NCI-H1048 (cell line): ENCODE measurements around the gene APOH.
A peak's percentile ranks its signal among the peaks of the same experiment; 100 is the strongest.

ENCODE experiments used
- DNase-seq: peaks from one replicate; lab custom pipeline; 2025; lab: John Stamatoyannopoulos, UW

Gene APOH

DNA sequence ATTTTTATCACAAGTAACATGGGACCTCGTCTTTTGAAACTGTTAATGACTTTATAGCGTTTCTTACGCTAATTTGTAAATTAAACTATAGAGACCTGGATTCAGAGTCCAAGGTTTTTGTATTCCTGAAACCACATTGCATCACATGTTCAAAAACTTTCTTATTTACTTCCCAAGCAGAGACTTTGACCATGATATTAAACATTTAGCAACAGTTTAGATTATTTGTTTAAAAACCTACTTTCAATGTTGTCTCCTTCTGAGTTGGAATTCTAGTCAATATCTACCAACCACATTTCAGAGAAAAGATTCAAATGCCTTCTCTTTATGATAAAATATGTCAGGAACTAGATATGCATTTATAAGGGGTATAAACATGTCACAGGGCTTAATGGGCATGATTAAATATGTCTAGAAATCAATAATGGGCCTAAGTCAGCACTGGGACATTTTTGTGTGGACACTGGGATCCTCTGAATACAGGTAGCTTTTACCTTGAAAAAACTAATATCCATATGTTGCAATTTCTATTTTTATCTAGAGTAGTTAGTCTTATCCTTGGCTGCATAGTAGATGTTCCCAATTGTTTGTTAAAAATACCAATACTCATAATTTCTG is 6.3 kb upstream of the APOH start:
- DNase-seq = no peak

DNA sequence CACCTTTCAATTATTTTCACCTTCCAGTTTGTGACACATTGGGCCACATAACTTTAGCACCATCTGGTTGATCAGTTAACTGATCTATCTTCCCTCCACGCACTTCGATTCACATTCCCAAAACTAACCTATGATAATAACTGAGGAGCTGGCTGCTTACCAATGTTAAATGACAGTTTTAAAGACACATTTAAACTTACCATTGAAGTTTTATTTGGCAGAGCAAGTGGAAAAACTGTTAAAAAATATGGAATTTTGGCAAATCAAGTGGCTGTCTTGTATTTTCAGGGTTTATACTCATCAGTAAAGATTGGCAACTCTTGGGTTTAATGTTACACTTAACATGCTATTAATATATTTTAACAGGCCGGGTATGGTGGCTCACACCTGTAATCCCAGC is 5.4 kb upstream of the APOH start:
- no peak for DNase-seq

DNA sequence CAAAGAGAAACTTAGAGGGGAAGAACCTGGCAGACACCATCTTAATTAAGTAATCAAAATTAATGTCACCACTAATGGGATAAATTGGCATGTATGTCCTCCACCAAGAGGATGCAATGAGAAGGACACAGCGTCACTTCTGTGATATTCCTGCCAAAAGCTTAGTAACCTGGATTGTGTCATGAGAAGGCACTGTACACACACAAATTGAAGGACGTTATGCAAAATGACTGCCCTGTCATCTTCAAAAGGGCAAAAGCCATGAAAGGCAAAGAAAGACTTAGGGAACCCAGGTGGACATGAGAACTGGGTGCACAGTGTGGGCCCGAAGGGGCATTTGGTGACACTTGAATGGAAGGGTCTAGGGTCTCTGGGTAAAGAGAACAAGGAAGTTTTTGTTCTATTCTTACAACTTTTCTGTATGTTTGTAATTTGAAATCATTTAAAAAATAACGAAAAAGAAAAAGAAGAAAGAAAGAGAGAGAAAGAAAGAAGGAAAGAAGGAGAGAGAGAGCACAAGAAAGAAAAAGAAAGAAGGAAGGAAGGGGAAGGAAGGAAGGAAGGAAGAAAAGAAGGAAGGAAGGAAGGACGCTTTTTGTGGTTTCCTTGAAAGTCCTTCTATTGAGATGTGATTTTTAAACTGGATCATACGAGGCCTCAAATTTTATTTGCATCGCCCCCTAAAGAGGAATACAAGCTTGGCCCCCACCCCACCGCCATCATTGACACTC is 4.0 kb upstream of the APOH start:
- no peak for DNase-seq

DNA sequence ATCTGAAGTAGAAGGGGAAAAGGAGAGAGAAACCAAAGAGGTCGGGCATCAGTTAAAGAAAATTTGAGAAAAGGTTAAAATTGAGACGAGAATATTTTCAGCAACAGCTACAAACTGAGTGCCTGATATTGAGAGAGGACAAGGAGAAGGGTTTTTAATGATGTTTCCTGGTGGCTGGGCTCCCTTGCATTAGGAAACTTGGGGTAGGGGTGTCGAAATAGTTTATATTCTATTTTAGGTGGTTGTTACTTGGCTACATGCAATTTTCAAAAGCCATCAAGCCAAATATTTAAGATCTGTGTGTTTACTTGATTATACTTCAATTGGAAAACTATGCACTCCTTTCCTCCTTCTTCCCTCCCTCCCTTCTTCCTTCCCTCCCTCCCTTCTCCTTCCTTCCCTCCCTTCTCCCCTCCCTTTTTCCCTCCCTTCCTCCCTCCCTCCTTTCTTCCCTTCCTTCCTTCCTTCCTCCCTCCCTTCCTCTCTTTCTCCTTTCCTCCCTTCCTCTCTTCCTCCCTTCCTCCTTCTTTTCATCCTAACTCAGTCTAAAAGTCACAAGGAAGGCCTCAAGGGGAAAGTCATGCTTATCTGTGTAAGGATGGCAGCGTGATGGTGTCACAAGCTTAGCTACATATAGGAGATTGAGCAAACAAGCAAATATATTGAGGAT is 1.8 kb upstream of the APOH start:
- DNase-seq = no peak

DNA sequence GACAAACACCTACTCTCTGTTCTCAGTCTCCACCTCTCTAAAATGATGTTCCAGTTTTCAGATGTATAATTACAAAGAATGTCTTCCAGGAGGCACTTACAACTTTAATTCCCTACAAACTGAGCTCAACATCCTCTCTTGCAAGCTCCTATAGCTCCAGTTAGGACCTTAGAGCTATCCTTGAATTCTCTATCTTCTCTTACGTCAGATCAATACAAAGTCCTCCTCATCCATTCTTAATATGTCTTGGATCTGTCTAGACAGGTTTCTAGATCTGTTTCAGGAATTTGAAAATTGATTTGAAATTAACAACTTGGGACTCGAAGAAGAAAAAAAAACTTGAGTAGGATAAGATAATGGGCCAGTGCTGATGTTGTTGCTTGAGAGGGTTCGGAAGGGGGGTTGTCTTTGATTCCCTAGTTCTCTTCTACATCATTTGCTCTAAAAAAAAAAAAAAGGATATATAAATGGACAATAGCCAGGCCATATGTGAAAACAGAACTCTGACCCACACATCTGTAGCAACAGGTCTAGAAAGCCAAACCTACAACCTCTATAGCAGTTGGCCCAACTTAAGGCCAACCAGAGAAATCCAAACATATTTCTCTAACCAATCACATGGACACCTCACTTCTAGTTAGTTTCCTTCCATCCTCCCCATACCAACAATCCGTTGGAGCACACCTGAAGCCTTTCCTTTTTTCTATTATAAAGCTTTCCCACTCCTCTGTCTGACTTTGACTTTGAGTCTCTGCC is 746 bp upstream of the APOH start:
- no peak for DNase-seq

DNA sequence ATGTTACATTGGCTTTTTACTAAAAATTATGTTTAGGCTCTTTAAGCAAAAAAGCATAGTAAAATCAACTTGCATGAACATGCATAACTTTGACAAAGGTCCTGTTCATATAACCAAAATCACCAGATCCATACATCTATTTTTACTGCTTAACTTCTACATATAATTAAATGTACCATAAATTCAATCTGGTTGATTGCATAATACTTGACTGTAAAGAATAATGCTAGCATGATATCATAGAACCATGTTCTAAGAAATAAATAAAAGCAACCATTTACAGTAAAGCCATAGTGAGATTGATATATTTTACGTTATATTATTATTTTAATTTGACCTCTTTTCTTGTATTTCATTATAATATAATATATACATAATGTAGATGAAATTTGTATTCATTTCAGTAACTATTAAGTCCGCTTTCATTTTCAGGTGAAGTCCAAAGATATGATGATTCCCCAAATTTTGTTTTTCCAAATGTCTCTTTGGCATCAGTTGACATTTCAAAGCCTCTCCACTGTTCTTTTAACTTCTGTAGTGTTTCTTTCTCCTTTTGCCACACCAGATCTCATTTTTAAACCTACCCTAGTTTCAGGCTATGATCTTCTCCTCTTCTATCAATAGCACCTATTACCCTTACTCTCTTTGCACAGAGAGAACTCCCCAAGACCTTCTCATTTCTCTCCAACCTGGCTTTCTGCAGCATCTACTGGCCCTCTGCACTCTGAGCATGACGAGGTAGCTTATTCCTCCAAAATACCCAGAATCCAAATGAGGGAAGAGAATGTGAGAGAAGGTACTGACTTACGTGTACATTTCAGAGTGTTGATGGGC is 1.8 kb downstream of the APOH start:
- no peak for DNase-seq

DNA sequence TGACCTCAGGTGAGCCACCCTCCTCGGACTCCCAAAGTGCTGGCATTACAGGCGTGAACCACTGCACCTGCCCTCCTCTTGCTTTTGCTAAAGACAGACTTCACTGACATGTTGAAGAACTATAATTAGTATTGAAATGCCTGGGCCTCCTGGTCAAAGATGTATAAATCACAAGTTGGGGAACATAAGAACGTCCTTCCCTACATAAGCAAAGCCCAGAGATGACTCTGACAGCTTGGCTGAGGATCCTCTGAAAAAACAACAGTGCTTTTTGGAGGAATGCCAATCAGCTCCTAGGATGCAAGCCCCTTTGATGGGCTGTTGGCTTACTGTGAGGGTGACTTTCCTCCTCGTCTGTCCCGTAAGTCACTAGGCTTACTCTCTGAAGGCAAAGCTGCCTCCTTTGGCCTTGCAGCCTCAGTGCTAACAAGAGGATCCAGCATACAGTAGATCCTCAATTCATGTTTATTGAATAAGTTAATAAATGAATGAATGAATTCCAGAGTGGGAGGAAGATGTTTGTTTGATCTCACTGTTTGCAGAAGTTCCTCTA is 6.3 kb downstream of the APOH start:
- no peak for DNase-seq

DNA sequence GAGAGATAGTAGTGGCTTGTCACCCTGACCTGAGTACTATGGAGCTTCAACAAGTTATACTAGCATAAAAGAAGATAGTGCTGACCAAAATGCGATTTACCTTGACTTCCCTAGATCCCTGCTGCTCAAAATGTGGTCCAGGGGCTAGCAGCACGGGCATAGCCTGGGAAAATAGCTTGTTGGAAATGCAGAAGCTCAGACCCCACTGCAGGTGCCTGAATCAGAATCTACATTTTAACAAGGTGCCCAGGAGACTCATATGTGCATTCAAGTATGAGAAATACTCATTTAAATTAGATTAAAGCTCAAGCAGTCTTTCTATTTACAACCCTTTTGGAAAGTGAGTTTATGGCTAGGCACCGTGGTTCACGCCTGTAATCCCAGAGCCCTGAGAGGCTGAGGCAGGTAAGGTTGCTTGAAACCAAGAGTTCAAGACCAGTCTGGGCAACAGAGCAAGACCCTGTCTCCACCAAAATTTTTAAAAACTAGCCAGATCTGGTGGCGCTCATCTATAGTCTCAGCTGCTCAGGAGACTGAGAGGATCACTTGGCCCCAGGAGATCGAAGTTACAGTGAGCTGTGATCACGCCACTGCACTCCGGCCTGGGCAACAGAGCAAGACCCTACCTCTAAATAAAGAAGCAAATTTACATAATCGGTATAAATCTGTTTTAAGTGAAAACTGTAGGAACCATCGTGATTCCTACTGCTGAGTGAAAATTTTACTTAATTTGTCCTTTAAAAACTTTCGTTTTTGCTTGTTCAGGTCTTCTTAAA is 7.3 kb downstream of the APOH start:
- no peak for DNase-seq

DNA sequence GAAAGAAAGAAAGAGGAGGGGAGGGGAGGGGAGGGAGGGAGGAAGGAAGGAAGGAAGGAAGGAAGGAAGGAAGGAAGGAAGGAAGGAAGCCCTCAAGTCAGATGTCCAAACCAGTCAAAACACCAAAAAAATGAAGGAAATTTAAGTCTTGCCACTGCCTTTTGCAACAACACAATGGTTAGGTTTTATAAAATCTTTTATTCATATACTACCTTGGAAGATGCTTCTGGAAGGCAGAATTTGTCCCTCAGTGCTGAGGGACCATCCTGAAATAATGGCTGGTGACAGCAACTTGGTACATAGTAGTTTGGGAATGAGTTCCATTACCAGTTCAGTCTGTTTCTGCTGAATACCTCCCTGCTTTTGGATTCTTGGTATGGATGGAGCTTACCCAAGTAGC is 7.9 kb downstream of the APOH start:
- DNase-seq = no peak

DNA sequence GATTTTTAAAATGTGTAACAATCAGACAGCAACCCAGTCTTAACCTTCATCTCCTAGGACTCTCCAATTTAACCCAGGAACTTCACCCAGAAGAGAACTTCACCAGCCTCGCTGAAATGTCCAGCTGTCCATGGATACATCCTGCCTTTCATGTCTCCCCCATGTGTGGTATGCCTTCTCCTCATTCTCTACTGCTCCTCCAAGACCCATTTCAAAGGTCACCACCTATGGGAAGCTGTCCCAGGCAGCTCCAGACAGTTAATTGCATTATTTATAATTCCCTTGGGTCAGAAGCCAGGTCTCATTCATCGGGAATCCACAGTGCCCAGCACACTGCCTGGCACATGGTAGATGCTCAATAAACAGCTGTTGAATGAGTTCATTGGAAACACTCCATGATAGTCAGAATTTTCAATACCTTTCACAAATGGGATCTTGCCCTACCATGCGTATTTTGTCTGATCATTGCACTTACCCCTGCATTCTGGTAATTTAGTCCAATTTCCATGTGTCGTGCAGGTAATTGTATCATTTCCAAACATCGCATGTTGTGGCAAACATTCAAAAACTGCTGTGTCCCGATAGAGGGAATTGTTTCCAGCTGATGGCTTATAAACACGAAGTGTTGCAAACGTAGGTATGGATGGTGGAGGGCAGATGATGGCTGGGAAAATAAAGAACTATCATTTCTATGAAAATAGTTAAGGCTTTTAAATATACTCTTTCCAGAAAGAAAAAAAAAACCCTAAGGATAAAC is 9.0 kb downstream of the APOH start:
- DNase-seq = no peak

DNA sequence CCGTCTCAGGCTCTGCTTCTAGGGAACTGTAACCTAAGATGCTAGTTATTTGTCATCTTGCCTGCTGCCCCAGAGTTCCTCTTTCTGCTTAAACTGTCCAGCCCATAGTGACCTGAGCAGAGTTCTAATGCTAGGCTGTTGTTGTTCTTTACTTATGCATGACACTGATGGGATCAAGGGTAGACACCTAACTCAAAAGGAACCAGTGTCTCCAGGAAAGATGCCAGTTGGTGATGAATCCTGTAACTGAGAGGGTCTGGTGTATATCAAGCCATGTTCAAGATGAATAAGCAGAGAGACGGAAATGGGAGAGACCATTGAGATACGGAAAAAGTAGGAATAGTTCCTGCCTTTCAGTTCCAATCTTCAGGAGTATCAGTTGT is 13.7 kb downstream of the APOH start:
- DNase-seq = no peak

DNA sequence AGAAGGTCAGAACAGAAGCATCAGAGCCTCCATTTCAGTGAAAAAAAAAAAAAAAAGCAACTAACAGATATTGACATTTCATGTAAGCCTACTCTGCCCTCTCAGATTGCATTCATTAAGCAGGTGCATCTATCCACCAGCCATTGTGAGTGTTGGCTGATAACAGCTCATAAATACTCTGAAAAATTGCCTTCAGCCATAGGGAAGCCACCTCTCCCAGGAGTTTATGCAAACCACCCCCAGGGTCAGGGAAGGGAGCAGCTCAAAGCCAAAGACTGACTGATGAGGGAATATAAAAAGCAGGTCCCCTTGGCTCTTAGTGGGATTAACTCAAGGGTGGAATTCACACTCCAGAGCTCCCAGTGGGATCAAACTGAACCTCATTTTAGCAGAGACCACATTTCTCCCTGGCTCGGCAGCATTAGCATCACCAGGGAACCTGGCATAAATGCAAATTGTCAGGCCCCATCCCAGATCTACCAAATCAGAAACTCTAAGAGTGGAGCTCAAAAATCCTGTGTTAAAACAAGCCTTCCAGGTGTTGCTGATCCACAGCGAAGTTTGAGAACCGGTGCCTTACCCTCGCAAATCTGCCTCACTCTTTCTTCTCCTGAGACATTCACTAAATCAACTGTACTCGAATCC is 14.2 kb downstream of the APOH start:
- no peak for DNase-seq

DNA sequence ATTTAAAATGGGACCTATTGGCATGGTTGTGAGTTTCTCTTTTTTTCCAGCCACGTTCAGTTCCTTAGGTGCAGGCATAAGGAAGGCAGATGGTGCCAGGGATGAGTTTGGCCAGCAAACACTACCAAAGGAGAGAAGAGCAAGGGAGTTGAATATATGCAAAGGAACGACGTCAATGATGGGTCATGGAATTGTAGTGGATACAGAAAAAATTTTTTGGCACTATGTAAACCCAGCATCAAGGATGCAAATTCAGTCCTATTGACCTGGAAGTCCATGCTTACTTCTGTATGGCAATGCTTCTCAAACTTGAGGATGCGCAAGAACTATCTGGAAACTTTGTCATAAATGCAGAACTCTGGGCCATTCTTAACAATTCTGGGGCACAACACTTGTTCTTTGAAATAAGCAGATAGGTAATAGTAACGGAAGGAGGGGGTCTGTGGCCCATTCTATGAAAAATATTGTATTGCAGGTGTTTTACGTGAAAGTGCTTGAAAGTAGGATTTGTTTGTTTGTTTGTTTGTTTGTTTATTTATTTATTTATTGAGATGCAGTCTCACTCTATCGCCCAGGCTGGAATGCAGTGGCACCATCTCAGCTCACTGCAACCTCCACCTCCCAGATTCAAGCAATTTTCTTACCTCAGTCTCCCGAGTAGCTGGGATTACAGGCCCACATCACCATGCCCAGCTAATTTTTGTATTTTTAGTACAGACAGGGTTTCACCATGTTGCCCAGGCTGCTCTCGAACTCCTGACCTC is 18.0 kb downstream of the APOH start:
- DNase-seq = no peak

DNA sequence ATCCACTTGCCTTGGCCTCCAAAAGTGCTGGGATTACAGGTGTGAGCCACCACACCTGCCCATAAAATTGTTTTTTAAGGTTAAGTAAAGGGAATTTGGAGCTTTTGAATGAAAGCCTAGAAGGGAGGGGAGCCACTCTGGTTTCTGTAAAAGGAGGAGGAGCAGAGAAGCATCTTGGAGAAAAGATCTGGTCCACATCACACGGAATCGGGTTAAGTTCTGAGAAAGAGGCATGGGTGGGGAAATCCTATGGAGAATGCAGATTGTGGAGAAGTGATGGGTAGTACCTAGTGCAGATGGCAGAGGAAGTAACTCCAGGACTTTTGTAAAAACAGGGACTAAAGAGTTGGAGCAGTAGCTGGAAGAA is 19.0 kb downstream of the APOH start:
- no peak for DNase-seq

DNA sequence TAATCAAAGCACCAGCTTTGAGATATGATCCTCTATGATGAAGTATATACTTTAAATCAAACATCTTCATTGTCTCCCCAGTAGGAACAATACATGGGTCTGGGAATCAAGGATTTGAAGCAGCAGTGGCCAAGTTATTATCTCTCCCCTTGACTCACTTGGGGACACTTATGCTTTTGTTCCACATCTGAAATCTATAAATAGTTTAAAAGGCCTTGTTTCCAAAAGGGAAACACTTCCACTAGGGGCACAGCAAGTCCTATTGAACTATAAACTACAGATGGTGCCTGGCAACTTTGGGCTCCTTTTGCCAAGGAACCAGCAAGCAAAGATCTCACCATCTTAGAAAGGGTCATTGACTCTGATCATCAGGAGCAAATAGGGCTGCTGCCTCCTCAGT is 21.3 kb downstream of the APOH start:
- DNase-seq = no peak

DNA sequence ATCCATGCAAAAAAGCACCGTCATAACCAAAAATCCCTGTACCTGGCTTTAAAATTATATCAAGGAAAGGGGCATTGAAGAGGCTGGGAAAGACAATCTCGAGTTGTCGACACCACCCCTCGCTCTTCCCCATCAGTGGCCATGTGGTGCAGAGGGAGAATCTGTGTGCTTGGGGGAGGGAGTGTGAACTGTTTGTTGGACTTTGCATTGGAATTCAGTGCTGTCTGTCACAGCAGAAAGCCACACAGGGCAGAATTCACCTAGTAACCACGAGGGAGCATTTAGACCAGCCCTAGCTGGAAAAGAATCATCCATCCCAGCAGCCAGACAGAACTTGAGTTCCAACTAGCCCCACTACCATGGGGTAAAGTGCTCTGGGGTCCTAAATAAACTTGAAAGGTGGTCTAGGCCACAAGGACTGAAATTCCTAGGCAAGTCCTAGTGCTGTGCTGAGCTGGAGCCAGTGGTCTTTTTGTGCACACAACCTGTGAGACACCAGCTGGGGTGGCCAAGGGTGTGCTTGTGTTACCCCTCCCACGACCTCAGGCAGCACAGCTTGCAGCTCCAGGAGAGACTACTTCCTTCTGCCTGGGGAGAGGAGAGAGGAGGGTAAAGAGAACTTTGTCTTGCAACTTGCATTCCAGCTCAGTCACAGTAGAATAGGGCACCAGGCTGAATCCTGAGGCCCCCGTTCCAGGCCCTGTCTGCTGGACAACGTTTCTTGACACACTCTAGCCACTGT is 25.8 kb downstream of the APOH start:
- no peak for DNase-seq

DNA sequence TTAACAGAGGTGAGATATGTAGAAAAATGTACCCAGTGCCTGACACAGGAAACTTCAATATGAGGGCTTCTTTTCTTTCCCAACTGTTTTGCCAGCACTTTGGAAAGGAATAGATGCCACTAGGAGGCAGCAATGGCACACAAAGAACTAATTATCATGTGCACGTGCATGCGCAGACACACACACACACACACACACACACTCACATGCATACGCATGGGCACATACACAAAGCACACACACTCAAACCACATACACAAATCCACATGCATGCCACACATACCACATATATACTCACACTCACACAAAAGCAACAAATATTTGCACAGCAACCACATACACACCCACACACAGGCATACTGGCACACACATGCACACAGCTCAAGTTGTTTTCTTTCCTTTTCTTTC is 28.5 kb downstream of the APOH start:
- peak; percentile 37 for DNase-seq

DNA sequence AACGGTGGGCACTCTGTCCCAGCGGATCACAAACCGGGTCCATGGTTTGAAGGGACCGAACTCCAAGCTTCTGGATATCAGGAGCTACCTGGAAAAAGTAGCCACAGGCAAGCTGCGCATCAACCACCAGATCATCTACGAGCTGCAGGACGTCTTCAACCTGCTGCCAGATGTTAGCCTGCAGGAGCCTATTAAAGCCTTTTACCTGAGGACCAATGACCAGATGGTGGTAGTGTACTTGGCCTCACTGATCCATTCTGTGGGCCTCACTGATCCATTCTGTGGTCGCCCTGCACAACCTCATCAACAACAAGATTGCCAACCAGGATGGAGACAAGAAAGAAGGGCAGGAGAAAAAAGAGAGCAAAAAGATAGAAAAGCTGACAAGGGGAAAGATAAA is 31.0 kb downstream of the APOH start:
- no peak for DNase-seq
